ENCODE data around the gene MVP. TPM values are rescaled to one million over a fixed set of nuclear protein-coding genes. Genes with fewer than 3 reads are reported as not detected.
"Not testable (repeated sequence)": the region's sequence is repeated elsewhere in the genome, so short reads cannot be mapped to it uniquely, and the experiment has no call there.

The MVP gene
- total RNA-seq, 4 donors from 2014 or later, result 101 to 156 (median 123) TPM

DNA sequence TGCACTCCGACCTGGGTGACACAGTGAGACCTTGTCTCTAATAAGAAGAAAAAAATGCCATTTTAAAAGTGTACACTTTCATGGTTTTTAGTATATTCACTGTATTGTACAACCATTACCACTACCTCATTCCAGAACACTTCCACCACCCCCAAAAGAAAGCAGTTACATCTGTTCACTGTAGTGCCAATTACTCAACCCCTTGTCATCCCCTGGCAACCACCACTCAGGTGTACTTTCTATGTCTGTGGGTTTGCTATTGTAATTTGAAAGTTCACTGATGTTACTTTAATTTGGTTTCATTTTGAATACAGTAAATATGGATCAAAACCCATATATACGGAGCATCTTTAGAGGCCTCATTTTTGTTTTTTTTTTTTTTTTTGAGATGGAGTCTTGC lies 36.1 kb upstream of the MVP start:
- TF ChIP-seq, protein P1, sequence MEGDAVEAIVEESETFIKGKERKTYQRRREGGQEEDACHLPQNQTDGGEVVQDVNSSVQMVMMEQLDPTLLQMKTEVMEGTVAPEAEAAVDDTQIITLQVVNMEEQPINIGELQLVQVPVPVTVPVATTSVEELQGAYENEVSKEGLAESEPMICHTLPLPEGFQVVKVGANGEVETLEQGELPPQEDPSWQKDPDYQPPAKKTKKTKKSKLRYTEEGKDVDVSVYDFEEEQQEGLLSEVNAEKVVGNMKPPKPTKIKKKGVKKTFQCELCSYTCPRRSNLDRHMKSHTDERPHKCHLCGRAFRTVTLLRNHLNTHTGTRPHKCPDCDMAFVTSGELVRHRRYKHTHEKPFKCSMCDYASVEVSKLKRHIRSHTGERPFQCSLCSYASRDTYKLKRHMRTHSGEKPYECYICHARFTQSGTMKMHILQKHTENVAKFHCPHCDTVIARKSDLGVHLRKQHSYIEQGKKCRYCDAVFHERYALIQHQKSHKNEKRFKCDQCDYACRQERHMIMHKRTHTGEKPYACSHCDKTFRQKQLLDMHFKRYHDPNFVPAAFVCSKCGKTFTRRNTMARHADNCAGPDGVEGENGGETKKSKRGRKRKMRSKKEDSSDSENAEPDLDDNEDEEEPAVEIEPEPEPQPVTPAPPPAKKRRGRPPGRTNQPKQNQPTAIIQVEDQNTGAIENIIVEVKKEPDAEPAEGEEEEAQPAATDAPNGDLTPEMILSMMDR (IDR thresholded peaks at IDR 0.05), result no peak
- TF ChIP-seq POLR2A (IDR thresholded peaks at IDR 0.05; ENCODE audit: low read depth) (no peak), EP300 (IDR thresholded peaks at IDR 0.05) (no peak), POLR2AphosphoS5 (IDR thresholded peaks at IDR 0.05) (no peak)
- Histone ChIP-seq H3K4me3 (no peak overlapping the region), H3K9me3 (no peaks in the 10 kb centered on the region), H3K4me1 (peaks cover 5 to 12% (median 10%) of the 10 kb centered on the region in 4 donors), H3K27me3 (peaks cover 0 to 15% (median 0%) of the 10 kb centered on the region in 4 donors), H3K27ac (replicated peaks in 1 of 4) (no peak overlapping the region), H3K36me3 (no peaks in the 10 kb centered on the region)
- DNase-seq (ENCODE audit: extremely low spot score), result no peak
- intact Hi-C loops (cut with DNase I), result loop anchor here (10.0 kb wide), 2 partner anchors 49 to 79 kb away; no protein-coding TSS in a partner anchor
- 93% methylated on average over 2 of the region's 2 CpGs for WGBS

DNA sequence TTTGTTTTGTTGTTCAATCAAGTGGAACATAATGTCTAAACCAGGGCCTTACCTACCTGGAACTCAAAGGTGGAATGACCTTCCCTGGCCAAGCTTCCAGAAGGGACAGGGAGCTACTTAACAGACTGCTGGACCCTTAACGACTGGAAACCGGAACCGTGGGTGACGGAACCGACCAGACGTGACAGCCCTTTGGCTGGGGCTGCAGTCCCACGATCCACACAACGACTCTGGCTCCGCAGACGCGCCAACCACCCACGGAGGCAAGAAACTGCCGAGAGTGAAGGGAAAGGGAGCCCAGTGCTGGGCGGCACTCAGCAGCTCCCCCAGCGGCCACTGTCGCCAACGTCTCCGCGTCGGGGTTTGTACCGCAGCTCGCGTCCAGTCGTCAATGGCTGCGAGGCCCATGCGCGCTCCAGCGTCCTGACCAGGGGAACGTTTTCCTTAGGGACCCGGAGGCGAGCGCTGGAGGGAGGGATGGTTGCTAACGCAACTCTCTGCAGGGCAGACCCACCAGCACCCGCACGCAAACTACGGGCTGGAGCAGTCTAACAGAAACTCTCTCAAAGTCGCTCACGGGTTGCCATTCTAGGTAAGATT lies 35.3 kb upstream of the MVP start:
- TF ChIP-seq POLR2A (IDR thresholded peaks at IDR 0.05; ENCODE audit: low read depth) (no peak), POLR2AphosphoS5 (IDR thresholded peaks at IDR 0.05) (peak in 1 of 2 donors; percentile 33), EP300 (IDR thresholded peaks at IDR 0.05) (no peak)
- TF ChIP-seq, protein P1 (IDR thresholded peaks at IDR 0.05), result peak; percentile 66 to 88 (median 66)

DNA sequence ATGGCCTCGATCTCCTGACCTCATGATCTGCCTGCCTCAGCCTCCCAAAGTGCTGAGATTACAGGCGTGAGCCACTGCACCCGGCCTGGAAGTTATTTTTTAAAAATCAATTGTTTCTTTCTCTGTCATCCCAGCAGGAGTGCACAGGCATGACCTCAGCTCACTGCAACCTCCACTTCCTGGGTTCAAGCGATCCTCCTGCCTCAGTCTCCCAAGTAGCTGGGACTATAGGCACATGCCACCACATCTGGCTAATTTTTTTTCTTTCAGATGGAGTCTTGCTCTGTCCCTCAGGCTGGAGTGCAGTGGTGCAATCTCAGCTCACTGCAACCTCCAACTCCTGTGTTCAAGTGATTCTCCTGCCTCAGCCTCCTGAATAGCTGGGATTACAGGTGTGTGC lies 33.1 kb upstream of the MVP start:
- not testable (repeated sequence) for H3K36me3 ChIP-seq; DNase-seq (ENCODE audit: extremely low spot score); H3K27me3 ChIP-seq; H3K27ac ChIP-seq (replicated peaks in 1 of 4); H3K4me3 ChIP-seq; H3K9me3 ChIP-seq
- intact Hi-C loops (cut with DNase I), result loop anchor here (10.0 kb wide), 2 partner anchors 52 to 82 kb away; no protein-coding TSS in a partner anchor
- WGBS, result 84% methylated on average over 4 of the region's 4 CpGs
- peaks cover 21 to 37% (median 30%) of the 10 kb centered on the region in 4 donors for H3K4me1 ChIP-seq

More for the DNA sequence above, 35.3 kb upstream of the MVP start:
- Histone ChIP-seq H3K4me3 (peak overlapping the region; percentile 27 to 52 (median 32)), H3K9me3 (no peaks in the 10 kb centered on the region), H3K4me1 (peaks cover 12 to 21% (median 17%) of the 10 kb centered on the region in 4 donors), H3K27me3 (peaks cover 0 to 6% (median 0%) of the 10 kb centered on the region in 4 donors), H3K27ac (replicated peaks in 1 of 4) (no peak overlapping the region), H3K36me3 (no peaks in the 10 kb centered on the region)
- intact Hi-C loops (cut with DNase I), result loop anchor here (10.0 kb wide), 2 partner anchors 50 to 80 kb away; no protein-coding TSS in a partner anchor
- DNase-seq (ENCODE audit: extremely low spot score), result no peak
- 11% methylated on average over 20 of the region's 38 CpGs for WGBS

DNA sequence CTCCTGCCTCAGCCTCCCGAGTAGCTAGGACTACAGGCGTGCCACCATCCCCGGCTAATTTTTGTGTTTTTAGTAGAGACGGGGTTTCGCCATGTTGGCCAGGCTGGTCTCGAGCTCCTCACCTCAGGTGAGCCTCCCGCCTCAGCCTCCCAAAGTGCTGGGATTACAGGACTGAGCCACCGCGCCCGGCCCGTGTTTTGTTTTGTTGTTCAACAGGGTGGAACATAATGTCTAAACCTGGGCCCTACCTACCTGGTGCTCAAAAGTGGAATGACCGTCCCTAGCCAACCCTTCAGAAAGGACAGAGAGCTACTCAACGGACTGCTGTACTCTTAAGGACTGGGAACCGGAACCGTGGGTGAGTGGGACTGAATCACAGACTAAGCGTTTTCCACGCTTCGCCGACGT lies 30.5 kb upstream of the MVP start:
- TF ChIP-seq EP300 (IDR thresholded peaks at IDR 0.05), result no peak
- TF ChIP-seq, protein P1 (IDR thresholded peaks at IDR 0.05), result no peak
- no peak for DNase-seq (ENCODE audit: extremely low spot score)
- no peaks in the 10 kb centered on the region for H3K27me3 ChIP-seq
- peaks cover 21 to 37% (median 28%) of the 10 kb centered on the region in 4 donors for H3K4me1 ChIP-seq
- H3K36me3 ChIP-seq, result no peaks in the 10 kb centered on the region
- H3K9me3 ChIP-seq, result no peaks in the 10 kb centered on the region
- WGBS, result 64% methylated on average over 20 of the region's 20 CpGs
- intact Hi-C loops (cut with DNase I), result loop anchor here (10.0 kb wide), 3 partner anchors 55 to 205 kb away; partner anchors contain the start of genes HIRIP3 and INO80E
- peak overlapping the region; percentile 81 to 91 (median 88) for H3K27ac ChIP-seq (replicated peaks in 1 of 4)
- H3K4me3 ChIP-seq, result peak overlapping the region; percentile 76 to 93 (median 91)

DNA sequence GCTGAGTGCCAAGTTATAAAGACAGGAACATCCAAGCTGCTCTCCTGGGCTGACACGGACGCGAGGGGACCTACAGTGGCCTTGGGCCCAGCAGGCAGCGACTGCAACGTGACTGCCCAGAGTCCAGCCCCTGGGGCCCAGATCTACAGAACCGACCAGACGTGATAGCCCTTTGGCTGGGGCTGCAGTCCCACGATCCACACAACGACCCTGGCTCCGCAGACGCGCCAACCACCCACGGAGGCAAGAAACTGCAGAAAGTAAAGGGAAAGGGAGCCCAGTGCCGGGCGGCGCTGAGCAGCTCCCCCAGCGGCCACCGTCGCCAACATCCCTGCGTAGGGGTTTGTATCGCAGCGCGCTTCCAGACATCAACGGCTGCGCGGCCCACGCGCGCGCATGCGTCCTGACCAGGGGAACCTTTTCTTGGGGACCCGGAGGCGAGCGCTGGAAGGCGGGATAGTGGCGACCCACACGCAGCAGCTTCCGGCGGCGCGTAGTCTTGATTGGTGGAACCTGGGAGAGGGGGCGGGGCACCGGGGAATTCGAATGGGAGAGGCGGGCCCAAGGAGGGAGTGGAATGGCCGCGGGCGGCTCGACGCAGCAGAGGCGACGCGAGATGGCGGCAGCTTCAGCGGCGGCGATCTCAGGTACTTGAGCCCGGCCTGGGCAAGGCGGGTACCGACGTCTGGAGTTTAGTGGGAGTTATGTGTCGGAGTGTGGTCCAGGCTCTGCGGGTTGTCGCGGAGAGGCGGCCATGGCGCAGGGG lies 29.9 kb upstream of the MVP start, which contains the start of gene KIF22:
TSS of gene KIF22 (plus strand) at position 569 of the 766 bp plus-strand sequence. CDS start at position 578, 9 bp downstream.
- Histone ChIP-seq H3K36me3 (no peaks in the 10 kb centered on the region), H3K4me1 (peaks cover 17 to 31% (median 22%) of the 10 kb centered on the region in 4 donors), H3K27ac (replicated peaks in 1 of 4) (peak within 1 kb of the TSS; percentile 81 to 91 (median 88)), H3K9me3 (no peaks in the 10 kb centered on the region), H3K4me3 (peak within 1 kb of the TSS; percentile 76 to 93 (median 91)), H3K27me3 (no peaks in the 10 kb centered on the region)
- WGBS, result under 1% methylated on average over 37 of the region's 67 CpGs
- TF ChIP-seq POLR2AphosphoS5 (IDR thresholded peaks at IDR 0.05), result peak; percentile 88 to 98
- TF ChIP-seq POLR2A (IDR thresholded peaks at IDR 0.05; ENCODE audit: low read depth), result peak; percentile 43
- TF ChIP-seq, protein P1 (IDR thresholded peaks at IDR 0.05), result peak; percentile 60 to 84 (median 83)
- TF ChIP-seq EP300 (IDR thresholded peaks at IDR 0.05), result no peak
- intact Hi-C loops (cut with DNase I), result loop anchor here (10.0 kb wide), 1 partner anchor 204 kb away; the partner anchor contains the start of genes HIRIP3 and INO80E
- peak; percentile 100 for DNase-seq (ENCODE audit: extremely low spot score)
